PFSK-1 (cell line): ENCODE measurements around the gene VENTX.

ENCODE experiments used
- FOXP2 ChIP-seq: optimal IDR thresholded peaks from 2 replicates; pipeline ENCODE3; 2011; ENCODE audit warnings: borderline replicate concordance, control low read depth, inconsistent platforms; ENCODE audit not compliant: insufficient read depth; ENCODE audit errors: extremely low read length, extremely low read depth
- POLR2AphosphoS5 ChIP-seq: IDR thresholded peaks from 2 replicates; pipeline ENCODE4 v1.6.1; 2012; ENCODE audit warnings: low read depth, mild to moderate bottlenecking, control low read depth, low read length, moderate library complexity
- REST ChIP-seq, 2 experiments: IDR thresholded peaks; 2 replicates each; pipeline versions ENCODE4 v1.6.1 to v1.8.0; 2011 to 2012; ENCODE audit warnings: low read depth in 2 of 2, low read length in 2 of 2, control low read depth in 1 of 2, inconsistent platforms in 1 of 2, mild to moderate bottlenecking in 1 of 2, moderate library complexity in 1 of 2; ENCODE audit not compliant: insufficient read depth in 1 of 2
- SIN3A ChIP-seq: IDR thresholded peaks from 2 replicates; pipeline ENCODE4 v1.6.1; 2012; ENCODE audit warnings: mild to moderate bottlenecking, low read length, moderate library complexity, borderline replicate concordance; ENCODE audit not compliant: insufficient read depth
- TAF1 ChIP-seq: IDR thresholded peaks from 2 replicates; pipeline ENCODE4 v1.6.1; 2012; ENCODE audit warnings: low read length, control low read depth, borderline replicate concordance; ENCODE audit not compliant: insufficient read depth

- TF ChIP-seq FOXP2 (no peak), POLR2AphosphoS5 (no peak), REST (IDR thresholded peaks at IDR 0.05; ENCODE audit: insufficient read depth in 1 of 2, low read depth in 2 of 2, low read length in 2 of 2) (no peak), TAF1 (no peak), SIN3A (no peak)
Measured at GRCh38 chr10:133187906-133188681, 49.6 kb upstream of the VENTX start.
